NB4 (cell line): ENCODE measurements around the gene IRAG1.

Experiments
- DNase-seq: peaks from one replicate; pipeline ENCODE4 v3.0.0; 2010; ENCODE audit warnings: low read depth
- H3K4me3 ChIP-seq: one replicate; pipeline ENCODE4 v1.5.1; 2011; ENCODE audit warnings: mild to moderate bottlenecking, low read depth, low read length, moderate library complexity
- MYC ChIP-seq: IDR thresholded peaks from 2 replicates; pipeline ENCODE4 v1.6.1; 2011; ENCODE audit warnings: low read depth, low read length
- POLR2A ChIP-seq: IDR thresholded peaks from 2 replicates; pipeline ENCODE4 v1.6.1; 2011; ENCODE audit warnings: mild to moderate bottlenecking; ENCODE audit not compliant: insufficient read length; ENCODE audit errors: extremely low read depth
- TF ChIP-seq, protein P1 (sequence below): IDR thresholded peaks from one replicate; pipeline ENCODE4 v1.5.1; 2012; ENCODE audit warnings: low read depth, low read length
- TF ChIP-seq, protein P2 (sequence below): IDR thresholded peaks from 2 replicates; pipeline ENCODE4 v1.6.1; 2011; ENCODE audit warnings: low read depth, low read length

IRAG1 gene

DNA sequence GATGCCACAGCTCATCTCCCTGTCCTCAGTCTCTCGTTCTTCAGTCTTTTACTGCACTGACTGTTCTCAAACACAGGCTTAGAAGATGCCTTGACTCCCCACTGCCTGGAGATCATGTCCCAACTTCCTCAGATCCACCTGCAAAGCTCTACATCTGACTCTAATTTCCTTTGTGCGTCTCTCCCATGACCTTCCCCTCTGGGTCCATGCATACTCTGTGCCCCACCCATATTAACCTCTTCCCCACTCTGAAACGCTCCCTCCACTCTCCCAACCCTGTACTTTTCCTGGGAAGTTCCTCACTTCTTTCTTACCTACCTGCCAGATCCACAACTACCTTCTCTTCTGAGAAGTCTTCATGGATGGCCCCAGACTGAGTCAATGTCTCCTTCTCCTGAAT lies 16.6 kb downstream of the IRAG1 start:
- no peak overlapping the region for H3K4me3 ChIP-seq
- no peak for DNase-seq
- TF ChIP-seq, protein P1, sequence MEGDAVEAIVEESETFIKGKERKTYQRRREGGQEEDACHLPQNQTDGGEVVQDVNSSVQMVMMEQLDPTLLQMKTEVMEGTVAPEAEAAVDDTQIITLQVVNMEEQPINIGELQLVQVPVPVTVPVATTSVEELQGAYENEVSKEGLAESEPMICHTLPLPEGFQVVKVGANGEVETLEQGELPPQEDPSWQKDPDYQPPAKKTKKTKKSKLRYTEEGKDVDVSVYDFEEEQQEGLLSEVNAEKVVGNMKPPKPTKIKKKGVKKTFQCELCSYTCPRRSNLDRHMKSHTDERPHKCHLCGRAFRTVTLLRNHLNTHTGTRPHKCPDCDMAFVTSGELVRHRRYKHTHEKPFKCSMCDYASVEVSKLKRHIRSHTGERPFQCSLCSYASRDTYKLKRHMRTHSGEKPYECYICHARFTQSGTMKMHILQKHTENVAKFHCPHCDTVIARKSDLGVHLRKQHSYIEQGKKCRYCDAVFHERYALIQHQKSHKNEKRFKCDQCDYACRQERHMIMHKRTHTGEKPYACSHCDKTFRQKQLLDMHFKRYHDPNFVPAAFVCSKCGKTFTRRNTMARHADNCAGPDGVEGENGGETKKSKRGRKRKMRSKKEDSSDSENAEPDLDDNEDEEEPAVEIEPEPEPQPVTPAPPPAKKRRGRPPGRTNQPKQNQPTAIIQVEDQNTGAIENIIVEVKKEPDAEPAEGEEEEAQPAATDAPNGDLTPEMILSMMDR: no peak
- TF ChIP-seq, protein P2, sequence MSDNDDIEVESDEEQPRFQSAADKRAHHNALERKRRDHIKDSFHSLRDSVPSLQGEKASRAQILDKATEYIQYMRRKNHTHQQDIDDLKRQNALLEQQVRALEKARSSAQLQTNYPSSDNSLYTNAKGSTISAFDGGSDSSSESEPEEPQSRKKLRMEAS: no peak
- TF ChIP-seq POLR2A (no peak), MYC (no peak)

DNA sequence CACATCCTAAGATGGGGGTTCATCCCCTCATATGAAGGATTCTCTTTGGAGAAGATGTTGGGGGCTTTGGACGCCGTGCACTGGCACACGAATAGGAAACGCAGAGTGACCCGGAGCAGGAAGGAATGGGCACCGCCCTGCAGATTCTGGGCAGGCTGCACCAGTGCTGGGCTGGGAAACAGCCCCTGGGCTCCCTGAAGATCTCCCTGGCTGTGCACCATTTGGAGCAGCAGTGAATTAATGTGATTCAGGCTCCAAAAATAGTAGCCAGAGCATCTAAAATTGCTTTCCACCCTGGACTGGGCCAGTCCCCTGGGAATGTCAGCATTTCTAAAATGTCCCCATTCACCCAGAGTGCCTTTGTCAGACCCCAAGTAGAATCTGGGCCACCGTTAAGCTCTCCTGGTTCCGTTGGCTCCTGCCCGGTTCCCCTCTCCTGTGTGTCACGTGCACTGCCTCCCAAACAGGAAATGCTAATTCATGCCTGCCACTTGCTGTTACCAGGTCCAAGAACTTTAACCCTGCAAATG lies 18.6 kb downstream of the IRAG1 start:
- TF ChIP-seq MYC: no peak
- TF ChIP-seq, protein P2: no peak
- TF ChIP-seq, protein P1: no peak
- no peak for TF ChIP-seq POLR2A

DNA sequence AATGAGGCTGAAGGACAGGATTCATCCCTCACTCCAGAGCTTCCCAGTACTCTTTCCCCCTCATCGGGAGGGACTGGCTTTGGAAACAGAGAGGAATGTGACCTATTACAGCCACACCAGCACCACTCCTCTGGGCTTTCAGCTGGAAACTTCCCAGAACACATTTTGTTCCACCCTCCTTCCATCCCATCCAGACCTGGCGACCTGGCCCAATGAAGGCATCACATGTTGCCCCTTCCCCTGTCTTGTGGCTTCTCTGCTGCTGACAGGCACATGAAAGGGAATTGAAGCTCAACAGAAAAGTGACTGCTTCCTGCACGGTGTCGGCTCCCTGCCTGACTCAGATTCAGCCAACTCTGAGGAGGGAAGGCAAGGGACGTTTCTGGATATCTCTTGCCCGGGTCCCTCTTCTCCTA lies 19.1 kb downstream of the IRAG1 start:
- no peak for TF ChIP-seq MYC
- TF ChIP-seq, protein P1: no peak
- TF ChIP-seq, protein P2: no peak
- TF ChIP-seq POLR2A: no peak
- H3K4me3 ChIP-seq: no peak overlapping the region
- DNase-seq: no peak

More for the DNA sequence above, 18.6 kb downstream of the IRAG1 start:
- no peak overlapping the region for H3K4me3 ChIP-seq
- no peak for DNase-seq

GRCh38 chr11:10673501-10674062 lies 20.0 kb downstream of the IRAG1 start:
- TF ChIP-seq, protein P1: no peak
- TF ChIP-seq MYC (no peak), POLR2A (no peak)
- TF ChIP-seq, protein P2: no peak
- DNase-seq: no peak
- H3K4me3 ChIP-seq: no peak overlapping the region

DNA sequence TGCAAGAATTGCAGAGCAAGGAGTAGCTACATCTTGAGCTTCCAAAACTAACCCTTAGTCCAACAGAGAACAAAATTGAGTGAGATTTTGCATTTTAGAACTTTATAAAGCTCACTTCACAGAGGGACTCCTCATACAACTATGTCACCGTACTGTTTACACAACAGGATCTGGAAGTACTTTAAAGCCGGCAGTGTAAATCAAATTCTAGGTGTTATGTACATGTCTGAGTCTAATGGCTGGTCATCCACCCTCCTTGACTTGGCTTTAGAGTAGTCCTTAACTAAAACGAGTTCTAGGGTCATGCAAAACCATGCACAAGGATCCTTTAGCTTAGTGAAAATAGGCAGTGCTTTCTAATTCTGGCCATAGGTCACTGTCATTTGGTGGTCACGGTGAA lies 23.5 kb downstream of the IRAG1 start:
- H3K4me3 ChIP-seq: no peak overlapping the region
- TF ChIP-seq, protein P1: no peak
- TF ChIP-seq, protein P2: no peak
- TF ChIP-seq POLR2A: no peak
- TF ChIP-seq MYC: no peak
- no peak for DNase-seq
